Duodenal mucosa (tissue), 2 donors: Measurements from ENCODE around the gene RAB27B.

ENCODE experiments used
- H3K27ac ChIP-seq: one replicate; pipeline ENCODE4 v1.7.0; 2013; ENCODE audit warnings: low read depth, low read length
- H3K27me3 ChIP-seq, 2 donors: one replicate each; pipeline ENCODE4 v1.7.0; 2013; ENCODE audit warnings: low read length in 2 of 2, control low read depth in 1 of 2; ENCODE audit not compliant: insufficient read depth in 2 of 2, control insufficient read depth in 1 of 2
- H3K36me3 ChIP-seq, 2 donors: one replicate each; pipeline ENCODE4 v1.7.0; 2013; ENCODE audit warnings: low read length in 2 of 2, control low read depth in 1 of 2; ENCODE audit not compliant: insufficient read depth in 2 of 2, control insufficient read depth in 1 of 2
- H3K4me1 ChIP-seq, 2 donors: one replicate each; pipeline ENCODE4 v1.7.0; 2013; ENCODE audit warnings: low read length in 2 of 2, control low read depth in 1 of 2; ENCODE audit not compliant: insufficient read depth in 2 of 2, control insufficient read depth in 1 of 2
- H3K4me3 ChIP-seq, 2 donors: one replicate each; pipeline ENCODE4 v1.7.0; 2013; ENCODE audit warnings: low read length in 2 of 2, low read depth in 1 of 2
- H3K9ac ChIP-seq, 2 donors: one replicate each; pipeline ENCODE4 v1.7.0; 2013; ENCODE audit warnings: low read length in 2 of 2, low read depth in 1 of 2
- H3K9me3 ChIP-seq, 2 donors: one replicate each; pipeline ENCODE4 v1.7.0; 2013; ENCODE audit warnings: low read length in 2 of 2, control low read depth in 1 of 2; ENCODE audit not compliant: control insufficient read depth in 1 of 2

The RAB27B gene

GRCh38 chr18:54942569-54942968 lies 114.3 kb downstream of the RAB27B start:
- no peak overlapping the region for H3K4me3 ChIP-seq
- peaks cover 17 to 19% of the 10 kb centered on the region in 2 donors for H3K4me1 ChIP-seq
- no peak overlapping the region for H3K27ac ChIP-seq
- no peaks in the 10 kb centered on the region for H3K27me3 ChIP-seq
- H3K9me3 ChIP-seq, result no peaks in the 10 kb centered on the region
- H3K36me3 ChIP-seq, result peaks cover 11 to 23% of the 10 kb centered on the region in 2 donors
- no peak overlapping the region for H3K9ac ChIP-seq
